Activated T-cell treated with anti-CD3 and anti-CD28 coated beads, Interleukin-2, amount 50 U/mL, for 1 hour (primary cell): ENCODE results near the gene MYO7A.

ENCODE experiments used
- DNase-seq: peaks from one replicate; pipeline ENCODE4 v3.0.0-alpha.2; 2020

The MYO7A gene

GRCh38 chr11:77148963-77149715 is 21.1 kb downstream of the MYO7A start:
- DNase-seq, result no peak

GRCh38 chr11:77149716-77150392 is 21.8 kb downstream of the MYO7A start:
- no peak for DNase-seq

GRCh38 chr11:77150836-77151235 is 22.8 kb downstream of the MYO7A start:
- DNase-seq, result no peak

DNA sequence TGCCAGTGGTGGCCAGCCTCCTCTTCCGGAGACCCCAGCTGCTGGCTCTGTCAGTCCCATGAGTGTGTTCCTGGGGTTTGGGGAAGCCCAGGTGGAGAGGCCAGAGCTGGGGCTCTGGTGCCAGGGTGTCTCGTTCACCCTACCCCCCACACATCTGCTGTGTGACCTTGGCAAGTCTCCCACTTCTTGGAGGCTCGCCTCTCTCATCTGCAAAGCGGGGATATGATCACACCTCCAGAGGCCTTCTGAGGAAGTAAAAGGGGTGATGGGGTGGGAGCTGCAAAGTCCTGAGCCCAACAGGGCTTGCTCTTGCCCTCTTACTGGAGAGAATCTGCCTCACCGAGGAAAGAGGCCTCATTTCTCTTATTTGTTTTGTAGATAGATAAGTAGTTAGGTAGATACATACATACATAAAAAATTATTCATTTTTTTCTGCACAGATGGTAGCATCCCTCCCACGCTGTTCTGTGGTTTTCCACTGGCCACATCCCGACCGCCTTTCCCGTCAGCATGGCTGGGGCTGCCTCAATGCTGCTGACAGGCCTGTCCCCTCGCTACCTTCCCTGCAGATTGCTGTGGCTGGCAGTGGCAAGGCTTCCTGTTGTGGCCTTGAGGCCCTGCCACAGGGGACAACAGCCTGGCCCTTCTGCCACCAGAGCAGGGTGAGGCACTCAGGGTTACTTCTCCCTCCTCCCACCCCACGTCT is 23.9 kb downstream of the MYO7A start:
- DNase-seq, result peak; percentile 39

GRCh38 chr11:77152846-77153245 is 24.8 kb downstream of the MYO7A start:
- DNase-seq, result no peak

DNA sequence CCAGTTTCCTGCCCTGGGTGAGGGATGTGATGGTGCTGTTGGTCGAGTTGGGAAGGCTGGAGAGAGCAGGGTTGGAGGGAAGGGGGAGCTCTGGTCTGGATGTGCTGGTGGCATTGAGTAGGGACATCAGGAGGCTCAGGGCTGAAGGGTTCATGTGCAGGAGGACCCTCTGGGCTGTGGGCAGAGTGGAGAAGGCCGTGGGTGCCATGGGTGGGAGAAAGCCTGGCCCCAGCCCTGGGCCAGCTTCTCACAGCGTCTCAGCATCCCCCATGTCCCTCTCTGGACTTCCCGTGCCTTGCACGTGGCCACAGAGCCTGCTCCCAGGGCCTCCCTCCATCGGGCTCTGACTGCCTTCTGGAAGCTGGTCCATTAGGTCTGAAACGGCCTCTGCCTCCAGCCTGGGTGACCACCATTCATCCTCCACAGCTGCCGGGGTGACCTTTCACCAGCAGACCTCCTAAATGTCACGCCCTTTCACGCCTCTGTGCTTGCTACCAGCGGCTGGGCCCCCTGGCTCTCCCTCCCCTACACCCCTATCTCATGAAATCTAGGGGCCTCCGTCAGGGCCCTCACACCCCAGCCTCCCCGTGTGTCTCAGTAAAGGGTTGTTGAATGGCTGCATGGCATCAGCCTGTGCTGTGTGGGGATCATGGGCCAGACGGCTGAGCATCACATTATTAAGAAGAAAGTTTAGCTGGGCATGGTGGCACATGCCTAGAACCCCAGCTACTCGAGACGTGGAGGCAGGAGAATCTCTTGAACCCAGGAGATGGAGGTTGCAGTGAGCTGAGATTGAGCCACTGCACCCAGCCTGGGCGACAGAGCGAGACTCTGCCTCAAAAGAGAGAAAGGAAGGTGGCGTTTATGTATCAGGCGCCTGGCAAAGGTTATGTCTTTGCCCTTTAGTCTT is 25.5 kb downstream of the MYO7A start:
- no peak for DNase-seq

- no peak for DNase-seq
Observed at GRCh38 chr11:77154381-77155081, 26.5 kb downstream of the MYO7A start.

DNA sequence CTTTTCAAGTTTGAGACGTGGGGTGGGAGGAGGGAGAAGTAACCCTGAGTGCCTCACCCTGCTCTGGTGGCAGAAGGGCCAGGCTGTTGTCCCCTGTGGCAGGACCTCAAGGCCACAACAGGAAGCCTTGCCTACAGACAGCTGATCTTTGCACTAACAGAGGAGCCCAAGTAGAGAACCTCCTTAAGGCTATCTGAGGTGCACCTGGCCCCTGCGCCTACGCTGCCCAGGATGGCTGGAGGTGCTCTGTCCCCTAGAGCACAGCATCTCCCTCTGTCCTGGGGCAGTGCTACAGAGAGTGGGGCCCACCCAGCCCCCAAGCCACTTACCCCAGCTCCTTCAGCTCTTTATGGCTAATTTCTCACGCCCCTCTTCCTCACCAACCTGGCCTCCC is 27.0 kb downstream of the MYO7A start:
- no peak for DNase-seq

DNA sequence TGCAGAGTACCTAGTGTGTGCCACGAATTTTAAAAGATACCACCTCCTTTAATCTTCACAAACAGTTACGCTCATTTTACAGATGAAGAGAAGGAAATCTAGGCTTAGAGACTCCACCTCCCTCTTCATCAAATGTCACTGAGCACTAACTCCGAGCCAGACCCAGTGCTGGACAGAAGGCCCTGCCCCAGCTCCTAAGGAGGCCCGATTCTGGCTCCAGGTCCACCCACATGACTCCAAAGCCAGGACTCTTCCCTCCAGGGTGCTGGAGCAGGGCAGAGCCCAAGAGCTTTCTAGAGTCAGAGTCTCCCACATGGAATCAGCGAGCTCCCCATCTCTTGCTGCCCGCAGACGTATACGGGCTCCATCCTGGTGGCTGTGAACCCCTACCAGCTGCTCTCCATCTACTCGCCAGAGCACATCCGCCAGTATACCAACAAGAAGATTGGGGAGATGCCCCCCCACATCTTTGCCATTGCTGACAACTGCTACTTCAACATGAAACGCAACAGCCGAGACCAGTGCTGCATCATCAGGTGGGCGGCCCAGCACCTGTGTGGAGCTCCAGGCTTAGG is 27.6 kb downstream of the MYO7A start:
- DNase-seq, result no peak

DNA sequence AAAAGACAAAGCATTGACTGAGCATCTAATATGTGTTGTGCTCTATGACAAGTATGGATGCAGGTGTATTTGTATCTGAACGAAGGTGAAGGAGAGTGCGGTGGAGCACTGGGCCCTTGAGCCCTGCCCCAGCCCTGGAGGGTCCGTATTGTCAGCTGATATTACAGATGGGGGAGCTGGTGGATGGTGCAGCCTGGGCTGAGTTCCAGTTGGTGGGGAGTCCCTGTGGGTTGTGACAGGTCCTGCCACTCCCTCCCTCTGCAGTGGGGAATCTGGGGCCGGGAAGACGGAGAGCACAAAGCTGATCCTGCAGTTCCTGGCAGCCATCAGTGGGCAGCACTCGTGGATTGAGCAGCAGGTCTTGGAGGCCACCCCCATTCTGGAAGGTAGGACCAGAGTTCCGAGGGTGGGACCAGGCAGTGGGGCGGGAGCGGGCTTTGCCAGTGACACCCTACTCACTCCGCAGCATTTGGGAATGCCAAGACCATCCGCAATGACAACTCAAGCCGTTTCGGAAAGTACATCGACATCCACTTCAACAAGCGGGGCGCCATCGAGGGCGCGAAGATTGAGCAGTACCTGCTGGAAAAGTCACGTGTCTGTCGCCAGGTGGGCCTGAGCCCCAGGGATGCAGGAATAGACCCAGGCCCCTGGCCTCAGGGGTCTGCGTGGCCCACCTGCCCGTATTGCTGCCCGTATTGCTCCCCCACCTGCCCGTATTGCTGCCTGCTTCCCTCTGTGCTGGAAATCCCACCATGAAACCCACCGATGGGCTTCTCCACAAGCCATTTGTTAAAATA is 28.6 kb downstream of the MYO7A start:
- DNase-seq, result no peak

GRCh38 chr11:77158041-77158695 is 30.1 kb downstream of the MYO7A start:
- no peak for DNase-seq

GRCh38 chr11:77159219-77159936 is 31.3 kb downstream of the MYO7A start:
- no peak for DNase-seq

DNA sequence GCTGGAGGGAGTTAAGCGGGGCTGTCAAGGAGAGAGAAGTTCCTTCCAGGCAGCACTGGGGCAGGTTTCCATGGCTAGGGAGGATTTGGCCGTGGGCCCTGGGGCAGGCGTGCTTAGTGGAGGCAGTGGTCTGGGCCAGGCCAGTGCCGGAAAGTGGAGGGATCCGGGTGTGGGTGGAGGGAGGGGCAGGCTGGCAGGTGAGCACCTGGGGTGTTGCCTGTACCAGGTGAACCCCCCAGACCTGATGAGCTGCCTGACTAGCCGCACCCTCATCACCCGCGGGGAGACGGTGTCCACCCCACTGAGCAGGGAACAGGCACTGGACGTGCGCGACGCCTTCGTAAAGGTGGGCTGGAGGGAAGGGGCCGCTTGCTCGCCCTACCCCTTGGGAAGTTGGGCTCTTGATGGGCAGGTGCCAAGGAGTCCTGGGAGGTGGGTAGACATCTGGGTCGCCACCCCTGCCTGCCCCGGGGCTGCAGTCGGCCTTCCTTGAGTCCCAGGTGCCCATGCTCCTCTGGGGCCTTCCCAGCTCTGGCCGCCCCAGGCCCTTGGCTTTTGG is 32.0 kb downstream of the MYO7A start:
- DNase-seq, result no peak

DNA sequence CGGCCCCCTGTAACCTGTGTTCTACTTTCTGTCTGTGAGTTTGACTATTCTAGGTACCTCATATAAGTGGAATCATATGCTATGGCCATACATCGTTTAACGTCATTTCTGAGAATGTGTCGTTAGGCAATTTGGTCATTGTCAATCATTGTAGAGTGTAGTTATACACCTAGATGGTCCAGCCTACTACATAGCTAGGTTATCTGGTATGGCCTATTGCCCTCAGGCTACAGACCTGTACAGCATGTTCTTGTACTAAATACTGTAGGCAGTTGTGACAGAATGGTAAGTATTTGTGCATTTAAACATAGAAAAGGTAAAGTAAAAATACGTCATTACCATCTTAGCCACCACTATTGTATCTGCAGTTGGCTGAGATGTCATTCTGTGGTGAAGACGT is 35.2 kb downstream of the MYO7A start:
- no peak for DNase-seq

DNA sequence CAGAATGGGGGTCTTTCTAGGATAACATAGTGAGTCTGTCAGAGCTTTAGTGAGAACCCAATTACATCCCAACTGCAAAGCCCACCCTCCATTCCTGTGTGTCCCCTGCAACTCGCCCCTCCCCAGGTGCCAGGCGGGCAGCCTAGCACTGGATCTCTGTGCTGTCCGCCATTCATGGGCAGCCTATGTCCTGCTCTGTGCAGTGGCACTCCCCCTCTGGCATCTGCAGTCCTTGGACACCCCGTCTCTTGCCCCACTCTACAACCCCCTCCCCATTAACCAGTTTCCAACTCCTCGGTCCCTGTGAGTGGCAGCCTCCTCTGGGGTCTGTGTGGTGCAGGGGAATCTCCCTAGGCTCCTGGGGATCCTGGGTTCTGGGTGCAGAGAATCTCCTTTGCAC is 37.0 kb downstream of the MYO7A start:
- no peak for DNase-seq

DNA sequence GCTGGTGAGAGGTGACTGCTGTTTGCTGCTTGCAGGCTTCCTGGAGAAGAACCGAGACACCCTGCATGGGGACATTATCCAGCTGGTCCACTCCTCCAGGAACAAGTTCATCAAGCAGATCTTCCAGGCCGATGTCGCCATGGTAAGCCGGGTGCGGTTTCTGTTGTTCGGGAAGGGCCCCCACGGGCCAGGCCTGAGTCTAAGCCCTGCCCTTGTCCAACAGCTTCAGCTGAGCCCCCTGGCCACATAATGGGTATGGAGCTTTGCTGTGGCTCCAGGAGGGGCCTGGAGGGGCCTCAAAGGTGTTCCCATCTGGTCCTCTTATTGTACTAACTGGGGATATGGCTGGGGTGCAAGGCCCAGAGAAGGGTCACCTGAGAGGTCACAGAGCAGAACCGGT is 38.0 kb downstream of the MYO7A start:
- DNase-seq, result no peak

GRCh38 chr11:77167111-77167626 is 39.1 kb downstream of the MYO7A start:
- DNase-seq, result no peak

DNA sequence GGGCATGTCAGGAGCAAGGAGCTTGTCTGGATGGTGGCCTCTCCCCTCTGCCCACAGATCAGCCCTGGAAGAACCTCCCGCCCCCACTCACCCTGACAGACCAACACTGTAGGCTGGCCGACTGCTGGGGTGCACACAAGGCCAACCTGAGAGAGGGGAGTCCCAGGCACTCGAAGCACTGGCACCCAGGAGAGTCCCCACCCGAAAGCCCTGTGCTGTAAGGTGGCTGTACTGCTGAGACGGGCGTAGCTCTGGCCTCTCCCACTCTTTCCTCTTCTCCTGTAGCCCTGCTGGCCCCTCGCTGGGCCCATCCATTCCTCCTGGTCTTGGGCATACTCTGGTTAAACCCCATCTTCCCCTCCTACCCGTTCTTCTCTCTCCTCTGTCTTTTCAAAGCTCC is 39.7 kb downstream of the MYO7A start:
- no peak for DNase-seq

DNA sequence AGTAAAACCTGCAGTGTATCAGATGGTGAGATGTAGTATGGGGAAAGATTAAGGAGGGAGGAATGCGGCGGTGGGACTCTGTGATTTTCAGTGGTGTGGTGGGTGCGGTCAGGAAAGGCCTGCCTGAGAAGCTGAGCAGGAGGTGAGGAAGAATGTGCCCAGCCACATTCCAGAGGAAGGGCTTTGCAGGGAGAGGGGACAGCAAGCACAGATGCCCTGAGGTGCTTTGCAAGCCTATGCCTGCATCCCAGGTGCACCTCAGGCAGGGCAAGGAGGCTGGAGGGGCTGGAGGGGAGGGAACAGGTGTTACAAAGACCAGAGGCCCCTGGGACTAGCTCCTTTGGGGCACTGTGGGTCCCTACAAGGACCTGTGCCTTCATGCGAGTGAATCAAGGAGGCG is 42.1 kb downstream of the MYO7A start:
- no peak for DNase-seq
